Measurements from ENCODE around the gene PHKB.
"Not testable (repeated sequence)": the region's sequence is repeated elsewhere in the genome, so short reads cannot be mapped to it uniquely, and the experiment has no call there.

The PHKB gene

DNA sequence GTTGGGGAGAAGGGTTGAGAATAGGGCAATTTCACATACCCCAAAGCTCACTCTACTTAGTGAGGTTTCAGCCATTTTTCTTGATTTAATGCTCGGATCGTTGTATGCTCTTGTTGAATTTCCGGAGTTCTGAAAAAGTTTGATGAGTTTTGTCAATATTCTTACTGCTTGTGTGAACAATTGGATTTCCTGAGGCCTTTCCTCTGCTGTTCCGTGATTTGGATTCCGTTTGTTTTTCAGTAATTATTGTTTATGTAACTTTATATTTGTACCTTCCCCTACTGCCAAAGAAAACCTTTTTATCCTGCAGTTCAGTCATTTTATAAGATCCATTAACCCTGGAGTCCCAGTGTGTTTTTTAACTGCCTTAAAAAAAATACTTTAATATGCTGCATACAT lies 62.9 kb downstream of the PHKB start:
- no peaks in the 10 kb centered on the region for H3K27me3 ChIP-seq (ENCODE audit: control insufficient read depth in 5 of 5, insufficient read depth in 4 of 5, low read length in 5 of 5)
- H3K36me3 ChIP-seq (ENCODE audit: control insufficient read depth in 5 of 5, insufficient read depth in 5 of 5, low read length in 5 of 5) = peaks cover 0 to 16% (median 9%) of the 10 kb centered on the region in 5 donors
- H3K27ac ChIP-seq (ENCODE audit: low read depth, low read length) = peak overlapping the region; percentile 28
- H3K9me3 ChIP-seq (ENCODE audit: control insufficient read depth in 5 of 5, low read length in 5 of 5) = no peaks in the 10 kb centered on the region
- H3K9ac ChIP-seq (ENCODE audit: low read length in 5 of 5) = no peak overlapping the region
- no peak overlapping the region for H3K4me3 ChIP-seq (ENCODE audit: low read depth in 1 of 5, low read length in 5 of 5)
- peaks cover 0 to 11% (median 0%) of the 10 kb centered on the region in 5 donors for H3K4me1 ChIP-seq (ENCODE audit: control insufficient read depth in 5 of 5, insufficient read depth in 5 of 5, low read length in 5 of 5)

- peaks cover 0 to 12% (median 7%) of the 10 kb centered on the region in 5 donors for H3K4me1 ChIP-seq (ENCODE audit: control insufficient read depth in 5 of 5, insufficient read depth in 5 of 5, low read length in 5 of 5)
- H3K4me3 ChIP-seq (ENCODE audit: low read depth in 1 of 5, low read length in 5 of 5) = no peak overlapping the region
- H3K27ac ChIP-seq (ENCODE audit: low read depth, low read length) = no peak overlapping the region
- no peaks in the 10 kb centered on the region for H3K27me3 ChIP-seq (ENCODE audit: control insufficient read depth in 5 of 5, insufficient read depth in 4 of 5, low read length in 5 of 5)
- no peaks in the 10 kb centered on the region for H3K9me3 ChIP-seq (ENCODE audit: control insufficient read depth in 5 of 5, low read length in 5 of 5)
- peaks cover 4 to 17% (median 7%) of the 10 kb centered on the region in 5 donors for H3K36me3 ChIP-seq (ENCODE audit: control insufficient read depth in 5 of 5, insufficient read depth in 5 of 5, low read length in 5 of 5)
- no peak overlapping the region for H3K9ac ChIP-seq (ENCODE audit: low read length in 5 of 5)
Measured at GRCh38 chr16:47528431-47528830, 67.3 kb downstream of the PHKB start.

DNA sequence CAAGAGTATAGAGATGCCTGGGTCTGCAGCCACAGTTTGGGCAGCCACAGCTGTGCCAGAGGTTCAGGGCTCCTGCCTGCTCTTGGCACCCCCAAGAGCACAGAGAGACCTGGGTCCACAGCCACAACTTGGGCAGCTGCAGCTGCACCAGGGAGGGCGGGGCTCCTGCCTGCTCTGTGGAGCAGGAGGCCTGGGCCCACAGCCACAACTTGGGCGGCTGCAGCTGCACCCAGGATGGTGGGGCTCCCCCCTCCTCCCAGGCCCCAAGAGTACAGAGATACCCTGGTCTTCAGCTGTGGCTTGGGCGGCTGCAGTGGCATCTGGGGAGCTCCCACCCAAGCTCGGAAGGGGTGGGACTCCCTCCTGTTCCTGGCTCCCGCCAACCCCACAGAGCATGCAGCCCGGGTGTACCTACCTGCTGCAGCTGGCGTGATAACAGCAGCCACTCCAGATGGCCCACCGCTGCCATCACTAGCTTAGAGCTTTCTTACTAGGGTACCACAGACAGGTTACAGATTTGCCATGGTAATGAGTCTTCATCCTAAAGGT lies 72.7 kb downstream of the PHKB start:
- peaks cover 0 to 4% (median 0%) of the 10 kb centered on the region in 5 donors for H3K9me3 ChIP-seq (ENCODE audit: control insufficient read depth in 5 of 5, low read length in 5 of 5)
- no peak overlapping the region for H3K9ac ChIP-seq (ENCODE audit: low read length in 5 of 5)
- peaks cover 0 to 8% (median 6%) of the 10 kb centered on the region in 5 donors for H3K4me1 ChIP-seq (ENCODE audit: control insufficient read depth in 5 of 5, insufficient read depth in 5 of 5, low read length in 5 of 5)
- H3K4me3 ChIP-seq (ENCODE audit: low read depth in 1 of 5, low read length in 5 of 5) = no peak overlapping the region
- H3K27ac ChIP-seq (ENCODE audit: low read depth, low read length) = no peak overlapping the region
- peaks cover 4 to 21% (median 7%) of the 10 kb centered on the region in 5 donors for H3K36me3 ChIP-seq (ENCODE audit: control insufficient read depth in 5 of 5, insufficient read depth in 5 of 5, low read length in 5 of 5)
- no peaks in the 10 kb centered on the region for H3K27me3 ChIP-seq (ENCODE audit: control insufficient read depth in 5 of 5, insufficient read depth in 4 of 5, low read length in 5 of 5)

DNA sequence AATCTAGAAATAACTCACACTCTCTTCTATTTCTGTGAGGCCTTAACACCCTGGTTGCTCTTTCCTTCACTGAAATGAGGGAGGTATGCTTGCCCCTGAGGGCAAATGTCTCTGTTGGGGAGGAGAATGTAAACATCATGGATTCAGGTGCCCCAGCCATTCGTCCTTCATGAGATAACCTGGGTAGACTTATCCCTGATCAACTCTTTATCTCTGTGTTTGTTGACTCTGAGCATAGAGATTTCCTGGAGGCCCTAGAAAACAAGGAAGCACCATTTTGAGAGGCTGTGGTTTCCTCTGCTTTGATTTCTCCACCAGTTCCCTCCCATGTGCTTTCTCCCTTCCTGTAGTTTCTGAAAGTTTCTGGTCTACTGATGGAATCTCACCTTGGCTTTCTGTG lies 77.3 kb downstream of the PHKB start:
- Histone ChIP-seq H3K4me3 (ENCODE audit: low read depth in 1 of 5, low read length in 5 of 5) (no peak overlapping the region), H3K27ac (ENCODE audit: low read depth, low read length) (no peak overlapping the region), H3K27me3 (ENCODE audit: control insufficient read depth in 5 of 5, insufficient read depth in 4 of 5, low read length in 5 of 5) (no peaks in the 10 kb centered on the region), H3K4me1 (ENCODE audit: control insufficient read depth in 5 of 5, insufficient read depth in 5 of 5, low read length in 5 of 5) (no peaks in the 10 kb centered on the region), H3K36me3 (ENCODE audit: control insufficient read depth in 5 of 5, insufficient read depth in 5 of 5, low read length in 5 of 5) (peaks cover 2 to 7% (median 3%) of the 10 kb centered on the region in 5 donors), H3K9ac (ENCODE audit: low read length in 5 of 5) (no peak overlapping the region), H3K9me3 (ENCODE audit: control insufficient read depth in 5 of 5, low read length in 5 of 5) (peaks cover 0 to 16% (median 13%) of the 10 kb centered on the region in 5 donors)

DNA sequence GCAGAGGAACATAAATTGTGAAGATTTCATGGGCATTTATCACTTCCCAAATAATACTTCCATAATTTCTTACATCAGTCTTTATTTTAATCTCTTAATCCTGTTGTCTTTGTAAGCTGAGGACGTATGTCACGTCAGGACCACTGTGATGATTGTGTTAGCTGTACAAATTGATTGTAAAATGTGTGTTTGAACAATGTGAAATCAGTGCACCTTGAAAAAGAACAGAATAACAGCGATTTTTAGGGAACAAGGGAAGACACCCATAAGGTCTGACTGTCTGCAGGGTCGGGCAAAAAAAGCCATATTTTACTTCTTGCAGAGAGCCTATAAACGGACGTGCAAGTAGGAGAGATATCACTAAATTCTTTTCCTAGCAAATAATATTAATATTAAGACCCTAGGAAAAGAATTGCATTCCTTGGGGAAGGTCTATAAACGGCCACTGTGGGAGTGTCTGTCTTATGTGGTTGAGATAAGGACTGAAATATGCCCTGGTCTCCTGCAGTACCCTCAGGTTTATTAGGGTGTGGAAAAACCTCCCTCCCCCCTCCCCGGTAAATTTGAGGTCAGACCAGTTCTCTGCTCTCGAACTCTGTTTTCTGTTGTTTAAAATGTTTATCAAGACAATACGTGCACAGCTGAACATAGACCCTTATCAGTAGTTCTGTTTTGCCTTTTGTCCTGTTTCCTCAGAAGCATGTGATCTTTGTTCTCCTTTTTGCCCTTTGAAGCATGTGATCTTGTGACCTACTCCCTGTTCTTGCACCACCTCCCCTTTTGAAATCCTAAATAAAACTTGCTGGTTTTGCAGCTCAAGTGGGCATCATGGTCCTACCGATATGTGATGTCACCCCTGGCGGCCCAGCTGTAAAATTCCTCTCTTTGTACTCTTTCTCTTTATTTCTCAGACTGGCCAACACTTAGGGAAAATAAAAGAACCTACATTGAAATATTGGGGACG lies 78.9 kb downstream of the PHKB start:
- H3K27ac ChIP-seq (ENCODE audit: low read depth, low read length); H3K27me3 ChIP-seq (ENCODE audit: control insufficient read depth in 5 of 5, insufficient read depth in 4 of 5, low read length in 5 of 5); H3K4me3 ChIP-seq (ENCODE audit: low read depth in 1 of 5, low read length in 5 of 5); H3K9ac ChIP-seq (ENCODE audit: low read length in 5 of 5); H3K36me3 ChIP-seq (ENCODE audit: control insufficient read depth in 5 of 5, insufficient read depth in 5 of 5, low read length in 5 of 5); H3K4me1 ChIP-seq (ENCODE audit: control insufficient read depth in 5 of 5, insufficient read depth in 5 of 5, low read length in 5 of 5): not testable (repeated sequence)
- peaks cover 0 to 20% (median 15%) of the 10 kb centered on the region in 5 donors for H3K9me3 ChIP-seq (ENCODE audit: control insufficient read depth in 5 of 5, low read length in 5 of 5)

- not testable (repeated sequence) for H3K27ac ChIP-seq (ENCODE audit: low read depth, low read length); H3K36me3 ChIP-seq (ENCODE audit: control insufficient read depth in 5 of 5, insufficient read depth in 5 of 5, low read length in 5 of 5); H3K4me1 ChIP-seq (ENCODE audit: control insufficient read depth in 5 of 5, insufficient read depth in 5 of 5, low read length in 5 of 5); H3K27me3 ChIP-seq (ENCODE audit: control insufficient read depth in 5 of 5, insufficient read depth in 4 of 5, low read length in 5 of 5); H3K9ac ChIP-seq (ENCODE audit: low read length in 5 of 5); H3K4me3 ChIP-seq (ENCODE audit: low read depth in 1 of 5, low read length in 5 of 5)
- peaks cover 0 to 23% (median 15%) of the 10 kb centered on the region in 5 donors for H3K9me3 ChIP-seq (ENCODE audit: control insufficient read depth in 5 of 5, low read length in 5 of 5)
Measured at GRCh38 chr16:47541135-47541534, 80.0 kb downstream of the PHKB start.

- H3K9me3 ChIP-seq (ENCODE audit: control insufficient read depth in 5 of 5, low read length in 5 of 5) = peaks cover 5 to 27% (median 23%) of the 10 kb centered on the region in 5 donors
- not testable (repeated sequence) for H3K27ac ChIP-seq (ENCODE audit: low read depth, low read length); H3K27me3 ChIP-seq (ENCODE audit: control insufficient read depth in 5 of 5, insufficient read depth in 4 of 5, low read length in 5 of 5); H3K4me3 ChIP-seq (ENCODE audit: low read depth in 1 of 5, low read length in 5 of 5); H3K4me1 ChIP-seq (ENCODE audit: control insufficient read depth in 5 of 5, insufficient read depth in 5 of 5, low read length in 5 of 5); H3K9ac ChIP-seq (ENCODE audit: low read length in 5 of 5)
- peaks cover 7 to 20% (median 17%) of the 10 kb centered on the region in 5 donors for H3K36me3 ChIP-seq (ENCODE audit: control insufficient read depth in 5 of 5, insufficient read depth in 5 of 5, low read length in 5 of 5)
Measured at GRCh38 chr16:47544255-47544654, 83.1 kb downstream of the PHKB start.

GRCh38 chr16:47551185-47551584 lies 90.1 kb downstream of the PHKB start:
- H3K4me3 ChIP-seq (ENCODE audit: low read depth in 1 of 5, low read length in 5 of 5); H3K27ac ChIP-seq (ENCODE audit: low read depth, low read length); H3K4me1 ChIP-seq (ENCODE audit: control insufficient read depth in 5 of 5, insufficient read depth in 5 of 5, low read length in 5 of 5); H3K9ac ChIP-seq (ENCODE audit: low read length in 5 of 5); H3K27me3 ChIP-seq (ENCODE audit: control insufficient read depth in 5 of 5, insufficient read depth in 4 of 5, low read length in 5 of 5): not testable (repeated sequence)
- H3K9me3 ChIP-seq (ENCODE audit: control insufficient read depth in 5 of 5, low read length in 5 of 5) = peaks cover 5 to 19% (median 15%) of the 10 kb centered on the region in 5 donors
- peaks cover 20 to 48% (median 39%) of the 10 kb centered on the region in 5 donors for H3K36me3 ChIP-seq (ENCODE audit: control insufficient read depth in 5 of 5, insufficient read depth in 5 of 5, low read length in 5 of 5)

DNA sequence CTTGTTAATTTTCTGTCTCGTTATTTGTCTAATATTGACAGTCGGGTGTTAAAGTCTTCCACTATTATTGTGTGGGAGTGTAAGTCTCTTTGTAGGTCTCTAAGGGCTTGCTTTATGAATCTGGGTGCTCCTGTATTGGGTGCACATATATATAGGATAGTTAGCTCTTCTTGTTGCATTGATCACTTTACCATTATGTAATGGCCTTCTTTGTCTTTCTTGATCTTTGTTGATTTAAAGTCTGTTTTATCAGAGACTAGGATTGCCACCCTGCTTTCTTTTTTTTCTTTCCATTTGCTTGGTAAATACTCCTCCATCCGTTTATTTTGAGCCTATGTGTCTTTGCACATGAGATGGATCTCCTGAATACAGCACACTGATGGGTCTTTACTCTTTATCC lies 90.6 kb downstream of the PHKB start:
- not testable (repeated sequence) for H3K4me3 ChIP-seq (ENCODE audit: low read depth in 1 of 5, low read length in 5 of 5); H3K27ac ChIP-seq (ENCODE audit: low read depth, low read length); H3K4me1 ChIP-seq (ENCODE audit: control insufficient read depth in 5 of 5, insufficient read depth in 5 of 5, low read length in 5 of 5); H3K27me3 ChIP-seq (ENCODE audit: control insufficient read depth in 5 of 5, insufficient read depth in 4 of 5, low read length in 5 of 5); H3K9ac ChIP-seq (ENCODE audit: low read length in 5 of 5)
- Histone ChIP-seq H3K36me3 (ENCODE audit: control insufficient read depth in 5 of 5, insufficient read depth in 5 of 5, low read length in 5 of 5) (peaks cover 16 to 43% (median 33%) of the 10 kb centered on the region in 5 donors), H3K9me3 (ENCODE audit: control insufficient read depth in 5 of 5, low read length in 5 of 5) (peaks cover 4 to 16% (median 10%) of the 10 kb centered on the region in 5 donors)
